GM12892 (cell line): ENCODE measurements around the gene SDHA.

ENCODE experiments used
- POLR2A ChIP-seq: IDR thresholded peaks from 2 replicates; pipeline ENCODE4 v1.6.1; 2011; ENCODE audit warnings: low read depth, low read length, control low read depth
- POLR2AphosphoS5 ChIP-seq: IDR thresholded peaks from 2 replicates; pipeline ENCODE4 v1.6.1; 2011; ENCODE audit warnings: low read depth, low read length, control low read depth

DNA sequence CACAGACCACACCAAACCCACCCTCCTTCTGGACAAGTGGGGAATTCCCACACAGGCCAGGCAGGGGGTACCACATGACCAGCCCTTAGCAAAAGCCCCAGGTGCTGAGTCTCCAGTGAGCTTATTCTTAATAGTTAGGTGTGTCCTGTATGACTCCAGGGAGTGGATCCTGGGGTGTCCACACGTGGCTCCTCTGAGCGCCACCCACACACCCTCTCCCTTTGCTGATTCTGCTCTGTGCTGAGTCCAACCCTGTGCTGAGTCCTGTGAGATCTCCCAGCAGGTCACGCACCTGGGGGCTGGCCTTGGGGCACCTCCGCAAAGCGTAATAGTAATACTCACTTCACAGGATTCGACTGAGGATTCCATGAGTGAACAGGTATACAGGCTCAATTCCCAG is 14.1 kb upstream of the SDHA start:
- TF ChIP-seq POLR2A: no peak
- TF ChIP-seq POLR2AphosphoS5: no peak
